IPS-15b (cell line): ENCODE measurements around the gene MADCAM1.

Source experiments
- H3K27me3 ChIP-seq: one replicate; pipeline ENCODE4 v1.6.1; 2013; ENCODE audit warnings: low read length; ENCODE audit not compliant: control insufficient read depth, insufficient read depth
- H3K36me3 ChIP-seq: one replicate; pipeline ENCODE4 v1.6.1; 2013; ENCODE audit warnings: low read length; ENCODE audit not compliant: control insufficient read depth, insufficient read depth
- H3K4me1 ChIP-seq: one replicate; pipeline ENCODE4 v1.6.1; 2013; ENCODE audit warnings: mild to moderate bottlenecking, low read length; ENCODE audit not compliant: control insufficient read depth, insufficient read depth
- H3K4me3 ChIP-seq: one replicate; pipeline ENCODE4 v1.5.1; 2013; ENCODE audit warnings: low read depth, low read length
- H3K9ac ChIP-seq: one replicate; pipeline ENCODE4 v1.6.1; 2013; ENCODE audit warnings: low read depth, mild to moderate bottlenecking, low read length
- H3K9me3 ChIP-seq: one replicate; pipeline ENCODE4 v1.6.1; 2013; ENCODE audit warnings: mild to moderate bottlenecking, low read length; ENCODE audit not compliant: control insufficient read depth, insufficient read depth

The MADCAM1 gene

DNA sequence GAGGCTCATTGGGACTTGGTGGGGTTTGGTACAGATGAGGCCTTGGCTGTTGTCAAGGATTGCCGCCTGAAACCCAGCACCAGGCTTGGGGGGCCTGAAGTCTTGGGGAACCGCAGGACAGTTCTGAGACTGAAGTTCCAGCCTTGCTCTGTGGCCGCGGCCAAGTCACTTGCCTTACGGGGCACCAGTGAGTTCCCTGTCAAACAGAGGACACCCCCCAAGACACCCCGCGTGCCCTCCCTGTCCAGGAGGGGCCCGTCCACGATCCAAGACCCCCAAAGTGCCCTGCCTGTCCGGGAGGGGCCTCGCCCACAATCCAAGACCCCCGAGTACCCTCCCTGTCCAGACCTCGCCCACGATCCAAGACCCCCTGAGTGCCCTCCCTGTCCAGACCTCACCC, 37.8 kb downstream of the MADCAM1 start:
- no peak overlapping the region for H3K4me3 ChIP-seq
- H3K4me1 ChIP-seq = peaks cover 3% of the 10 kb centered on the region
- no peaks in the 10 kb centered on the region for H3K9me3 ChIP-seq
- H3K36me3 ChIP-seq = peaks cover 39% of the 10 kb centered on the region
- no peak overlapping the region for H3K9ac ChIP-seq
- no peaks in the 10 kb centered on the region for H3K27me3 ChIP-seq

DNA sequence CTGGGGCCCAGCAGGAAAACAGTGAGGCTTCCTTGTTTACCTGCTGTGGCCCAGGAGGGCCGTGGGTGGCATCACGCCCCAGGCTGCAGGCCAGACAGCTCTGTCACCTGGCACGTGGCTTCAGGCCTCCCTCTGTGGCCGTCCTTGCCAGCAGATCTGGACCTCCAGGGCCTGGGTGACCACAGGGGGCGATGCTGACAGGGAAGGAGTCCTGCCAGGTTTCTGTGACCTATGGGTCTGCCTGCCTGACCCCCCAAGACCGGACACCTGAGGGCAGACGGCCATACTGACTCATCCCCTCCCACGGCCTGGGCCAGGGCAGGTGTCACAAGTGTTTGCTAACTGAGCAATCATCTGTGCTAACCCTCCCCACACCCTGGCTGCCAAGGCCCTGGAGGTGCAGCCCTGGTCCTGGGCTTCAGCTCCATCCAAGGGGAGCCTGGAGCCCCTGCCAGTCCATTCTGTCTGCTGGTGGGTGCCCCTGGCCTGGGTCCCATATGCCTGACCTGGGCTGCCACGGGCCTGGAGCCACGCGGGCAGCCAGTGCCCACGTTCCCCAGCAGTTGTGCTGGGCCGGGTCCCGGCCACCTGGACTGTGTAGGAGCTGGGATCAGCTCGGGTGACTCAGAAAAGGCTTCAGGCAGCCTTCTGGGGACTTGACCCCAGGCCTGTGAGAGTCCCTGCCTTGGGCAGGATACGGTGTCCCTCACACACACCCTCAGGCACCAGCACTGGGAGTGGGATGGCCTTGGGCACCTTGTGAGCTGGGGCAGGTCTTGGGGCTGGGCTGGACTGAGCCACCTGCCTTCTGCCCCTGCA, 38.9 kb downstream of the MADCAM1 start:
- Histone ChIP-seq H3K4me3 (no peak overlapping the region), H3K4me1 (peaks cover 3% of the 10 kb centered on the region), H3K9ac (no peak overlapping the region), H3K9me3 (no peaks in the 10 kb centered on the region), H3K27me3 (no peaks in the 10 kb centered on the region), H3K36me3 (peaks cover 45% of the 10 kb centered on the region)

- Histone ChIP-seq H3K27me3 (no peaks in the 10 kb centered on the region), H3K36me3 (peaks cover 49% of the 10 kb centered on the region), H3K4me1 (peaks cover 3% of the 10 kb centered on the region), H3K4me3 (no peak overlapping the region), H3K9me3 (no peaks in the 10 kb centered on the region), H3K9ac (no peak overlapping the region)
Measured at GRCh38 chr19:536031-536880, 40.0 kb downstream of the MADCAM1 start.

DNA sequence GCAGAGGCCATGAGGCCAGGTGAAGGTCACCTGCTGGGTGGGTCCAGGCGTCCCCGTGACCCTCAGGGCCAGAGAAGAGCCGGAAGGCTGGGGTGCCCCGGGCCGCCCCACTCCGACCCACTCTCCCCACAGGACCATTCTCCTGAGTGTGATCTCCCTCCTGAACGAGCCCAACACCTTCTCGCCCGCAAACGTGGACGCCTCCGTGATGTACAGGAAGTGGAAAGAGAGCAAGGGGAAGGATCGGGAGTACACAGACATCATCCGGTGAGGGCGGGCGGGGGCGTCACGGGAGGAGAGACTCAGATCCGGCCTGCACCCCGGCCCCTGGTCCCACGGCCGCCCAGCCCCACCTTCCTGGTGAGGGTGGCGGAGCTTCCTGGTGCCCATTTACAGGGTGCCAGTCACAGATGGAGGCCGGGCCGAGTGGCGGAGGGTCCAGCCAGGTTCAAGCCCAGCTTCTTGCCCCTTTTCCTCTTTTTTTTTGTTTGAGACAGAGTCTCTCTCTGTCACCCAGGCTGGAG, 40.7 kb downstream of the MADCAM1 start:
- Histone ChIP-seq H3K27me3 (no peaks in the 10 kb centered on the region), H3K36me3 (peaks cover 54% of the 10 kb centered on the region), H3K9ac (no peak overlapping the region), H3K9me3 (no peaks in the 10 kb centered on the region), H3K4me1 (peaks cover 3% of the 10 kb centered on the region), H3K4me3 (no peak overlapping the region)

- H3K4me1 ChIP-seq = no peaks in the 10 kb centered on the region
- H3K9me3 ChIP-seq = no peaks in the 10 kb centered on the region
- peaks cover 59% of the 10 kb centered on the region for H3K36me3 ChIP-seq
- H3K9ac ChIP-seq = no peak overlapping the region
- H3K4me3 ChIP-seq = no peak overlapping the region
- no peaks in the 10 kb centered on the region for H3K27me3 ChIP-seq
Measured at GRCh38 chr19:538641-539428, 42.5 kb downstream of the MADCAM1 start.

DNA sequence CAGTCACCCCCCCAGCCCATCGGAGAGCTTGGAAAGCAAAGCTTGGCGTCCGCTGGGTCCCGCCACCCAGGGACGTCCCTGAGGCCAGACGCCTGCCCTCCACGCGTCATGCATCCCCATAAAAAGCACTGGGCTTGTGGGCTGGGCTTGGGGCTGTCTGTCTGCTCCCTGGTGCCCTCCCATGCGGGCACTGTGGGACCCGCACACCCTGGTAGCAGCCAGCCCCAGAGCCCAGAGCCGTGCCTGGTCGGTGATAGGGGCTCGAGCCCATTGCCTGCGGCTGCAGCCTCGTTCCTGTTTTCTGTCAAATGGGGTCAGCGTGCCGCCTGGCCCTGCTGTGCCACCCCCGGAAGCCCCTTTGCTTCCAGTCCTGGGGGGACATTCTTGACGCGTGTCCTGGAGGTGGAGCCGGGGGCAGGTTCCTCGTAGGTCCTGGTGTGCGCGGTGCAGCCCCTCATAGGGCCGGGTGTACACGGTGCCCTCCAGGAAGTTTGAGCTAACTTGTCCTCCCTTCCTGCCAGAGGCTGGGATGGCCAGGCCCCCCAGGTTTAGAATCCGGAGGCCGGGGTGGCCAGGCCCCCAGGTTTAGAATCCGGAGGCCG, 43.2 kb downstream of the MADCAM1 start:
- no peak overlapping the region for H3K9ac ChIP-seq
- no peaks in the 10 kb centered on the region for H3K9me3 ChIP-seq
- H3K27me3 ChIP-seq = no peaks in the 10 kb centered on the region
- peaks cover 59% of the 10 kb centered on the region for H3K36me3 ChIP-seq
- no peaks in the 10 kb centered on the region for H3K4me1 ChIP-seq
- no peak overlapping the region for H3K4me3 ChIP-seq

DNA sequence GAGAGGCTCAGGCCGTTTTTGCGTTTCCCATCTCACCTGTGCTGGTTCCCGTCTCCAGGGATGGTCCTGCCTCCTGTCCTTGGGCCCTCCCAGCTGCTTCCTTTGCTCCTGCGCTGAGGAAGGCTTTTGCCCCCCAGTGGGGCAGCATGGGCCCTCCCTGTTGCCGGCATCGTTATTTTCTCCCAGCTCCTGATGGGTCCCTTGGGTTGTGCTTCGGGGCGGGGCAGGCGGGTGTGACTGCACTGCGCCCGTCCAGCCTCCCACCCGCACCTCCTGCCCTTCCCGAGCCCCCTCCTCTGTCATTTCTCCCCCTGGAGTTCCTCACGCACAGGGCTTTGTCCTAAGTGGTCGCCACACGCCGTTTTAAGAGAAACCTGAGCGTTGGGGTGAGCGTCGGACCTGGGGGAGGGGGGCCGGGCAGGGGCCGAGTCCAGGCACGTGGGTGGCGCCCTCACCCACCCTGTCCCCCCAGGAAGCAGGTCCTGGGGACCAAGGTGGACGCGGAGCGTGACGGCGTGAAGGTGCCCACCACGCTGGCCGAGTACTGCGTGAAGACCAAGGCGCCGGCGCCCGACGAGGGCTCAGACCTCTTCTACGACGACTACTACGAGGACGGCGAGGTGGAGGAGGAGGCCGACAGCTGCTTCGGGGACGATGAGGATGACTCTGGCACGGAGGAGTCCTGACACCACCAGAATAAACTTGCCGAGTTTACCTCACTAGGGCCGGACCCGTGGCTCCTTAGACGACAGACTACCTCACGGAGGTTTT, 44.8 kb downstream of the MADCAM1 start:
- H3K36me3 ChIP-seq = peaks cover 45% of the 10 kb centered on the region
- no peaks in the 10 kb centered on the region for H3K9me3 ChIP-seq
- no peak overlapping the region for H3K4me3 ChIP-seq
- no peaks in the 10 kb centered on the region for H3K4me1 ChIP-seq
- no peak overlapping the region for H3K9ac ChIP-seq
- H3K27me3 ChIP-seq = no peaks in the 10 kb centered on the region

DNA sequence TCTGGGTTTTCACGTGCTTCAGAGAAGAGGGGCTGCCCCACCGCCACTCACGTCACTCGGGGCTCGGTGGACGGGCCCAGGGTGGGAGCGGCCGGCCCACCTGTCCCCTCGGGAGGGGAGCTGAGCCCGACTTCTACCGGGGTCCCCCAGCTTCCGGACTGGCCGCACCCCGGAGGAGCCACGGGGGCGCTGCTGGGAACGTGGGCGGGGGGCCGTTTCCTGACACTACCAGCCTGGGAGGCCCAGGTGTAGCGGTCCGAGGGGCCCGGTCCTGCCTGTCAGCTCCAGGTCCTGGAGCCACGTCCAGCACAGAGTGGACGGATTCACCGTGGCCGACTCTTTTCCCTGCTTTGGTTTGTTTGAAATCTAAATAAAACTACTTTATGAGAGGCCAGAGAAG, 45.4 kb downstream of the MADCAM1 start:
- Histone ChIP-seq H3K27me3 (no peaks in the 10 kb centered on the region), H3K36me3 (peaks cover 38% of the 10 kb centered on the region), H3K9me3 (no peaks in the 10 kb centered on the region), H3K4me1 (no peaks in the 10 kb centered on the region), H3K9ac (no peak overlapping the region), H3K4me3 (no peak overlapping the region)

- Histone ChIP-seq H3K9me3 (no peaks in the 10 kb centered on the region), H3K4me1 (no peaks in the 10 kb centered on the region), H3K27me3 (no peaks in the 10 kb centered on the region), H3K36me3 (peaks cover 35% of the 10 kb centered on the region), H3K9ac (no peak overlapping the region), H3K4me3 (no peak overlapping the region)
Measured at GRCh38 chr19:542173-542866, 46.0 kb downstream of the MADCAM1 start.

DNA sequence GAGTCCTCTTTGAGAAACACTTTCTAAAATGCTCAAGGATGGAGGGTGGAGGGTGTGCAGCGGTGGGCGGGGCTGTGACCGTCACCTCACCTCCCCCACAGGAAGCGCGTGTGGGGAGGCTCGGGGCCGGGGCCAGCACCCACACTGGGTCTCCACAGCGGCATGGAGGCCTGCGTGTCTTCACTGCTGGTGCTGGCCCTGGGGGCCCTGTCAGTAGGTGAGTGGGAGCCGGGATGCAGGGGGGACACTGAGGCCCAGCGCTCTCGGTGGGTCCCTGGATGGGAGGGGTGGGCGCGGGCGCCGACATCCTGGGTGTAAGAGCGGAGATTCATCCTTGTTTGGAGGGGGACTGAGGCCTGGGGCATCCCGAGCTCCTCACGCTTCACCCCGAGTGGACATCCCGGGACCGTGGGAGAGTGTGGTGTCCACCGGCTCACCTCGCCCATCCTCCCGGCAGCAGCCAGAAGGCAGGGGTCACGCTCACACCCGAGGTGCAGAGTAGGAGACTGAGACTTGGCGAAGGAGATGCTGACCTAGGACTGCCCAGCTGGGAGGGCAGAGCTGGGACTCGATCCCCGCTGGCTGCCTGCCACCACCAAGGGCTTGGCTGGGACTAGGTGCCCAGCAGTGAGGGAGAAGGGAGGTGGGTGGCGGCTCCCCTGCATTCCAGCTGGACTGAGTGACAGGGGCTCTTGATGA, 47.8 kb downstream of the MADCAM1 start, which contains the start of gene GZMM:
Gene GZMM (plus strand): TSS at position 144 of the 699 bp plus-strand sequence. CDS start 19 bp downstream, at position 163.
- H3K4me1 ChIP-seq = no peaks in the 10 kb centered on the region
- H3K9me3 ChIP-seq = no peaks in the 10 kb centered on the region
- no peak within 1 kb of the TSS for H3K9ac ChIP-seq
- peaks cover 23% of the 10 kb centered on the region for H3K36me3 ChIP-seq
- H3K4me3 ChIP-seq = no peak within 1 kb of the TSS
- no peaks in the 10 kb centered on the region for H3K27me3 ChIP-seq
